Measurements from ENCODE around the gene RABL6.
"Not testable (repeated sequence)": the region's sequence is repeated elsewhere in the genome, so short reads cannot be mapped to it uniquely, and the experiment has no call there.

The RABL6 gene

GRCh38 chr9:136860933-136861873 lies 53.5 kb downstream of the RABL6 start:
- DNase-seq = no peak

- no peak for DNase-seq
Observed at GRCh38 chr9:136861874-136862457, 54.2 kb downstream of the RABL6 start.

GRCh38 chr9:136862849-136863622 lies 55.3 kb downstream of the RABL6 start:
- no peak for DNase-seq

- no peak for DNase-seq
Observed at GRCh38 chr9:136863623-136864273, 56.0 kb downstream of the RABL6 start.

GRCh38 chr9:136865041-136865767 lies 57.5 kb downstream of the RABL6 start:
- DNase-seq = no peak

GRCh38 chr9:136865768-136866103 lies 58.0 kb downstream of the RABL6 start:
- no peak for DNase-seq

- not testable (repeated sequence) for DNase-seq
Observed at GRCh38 chr9:136866898-136867421, 59.2 kb downstream of the RABL6 start.

- DNase-seq = no peak
Observed at GRCh38 chr9:136867480-136867879, 59.7 kb downstream of the RABL6 start.

GRCh38 chr9:136867917-136868316 lies 60.2 kb downstream of the RABL6 start:
- DNase-seq = no peak

- DNase-seq = no peak
Observed at GRCh38 chr9:136868644-136869043, 60.9 kb downstream of the RABL6 start.

- not testable (repeated sequence) for DNase-seq
Observed at GRCh38 chr9:136869611-136870010, 61.9 kb downstream of the RABL6 start.

- no peak for DNase-seq
Observed at GRCh38 chr9:136875155-136875554, 67.4 kb downstream of the RABL6 start.

- no peak for DNase-seq
Observed at GRCh38 chr9:136876476-136876875, 68.7 kb downstream of the RABL6 start.

GRCh38 chr9:136880651-136881050 lies 72.9 kb downstream of the RABL6 start:
- DNase-seq = peak; percentile 17

GRCh38 chr9:136881691-136882108 lies 74.0 kb downstream of the RABL6 start:
- DNase-seq = peak; percentile 82

- DNase-seq = no peak
Observed at GRCh38 chr9:136882109-136882946, 74.6 kb downstream of the RABL6 start.

GRCh38 chr9:136882947-136883283 lies 75.2 kb downstream of the RABL6 start:
- DNase-seq = not testable (repeated sequence)

GRCh38 chr9:136883670-136884069 lies 75.9 kb downstream of the RABL6 start:
- DNase-seq = not testable (repeated sequence)

- DNase-seq = peak; percentile 93
Observed at GRCh38 chr9:136885950-136886578, 78.3 kb downstream of the RABL6 start, which contains the start of gene TRAF2. TRAF2 (plus strand) TSS chr9:136886516; CDS start chr9:136898741, 12,225 bp downstream.
